Body of pancreas (tissue), 4 donors: Measurements from ENCODE around the gene ZCCHC2. TPM values are rescaled to one million over a fixed set of nuclear protein-coding genes. Genes with fewer than 3 reads are reported as not detected.

Source experiments
- ATAC-seq: fragments of 150-250 bp; one replicate; pipeline ENCODE4 v1.9.1; 2016
- DNase-seq, 4 donors: peaks; one replicate each; pipeline ENCODE4 v3.0.0-alpha.2; 2019
- H3K27ac ChIP-seq, 4 donors: fragments of 200-600 bp; sonication (generic); 1 replicate in 3 of 4; 2 replicates in 1 of 4; pipeline versions ENCODE4 v1.5.1 to v1.6.1; 2016 to 2019; ENCODE audit warnings: mild to moderate bottlenecking in 1 of 4, mixed read lengths in 1 of 4, moderate library complexity in 1 of 4
- H3K27me3 ChIP-seq, 2 donors: fragments of 200-600 bp; sonication (generic); one replicate each; pipeline ENCODE4 v1.6.0; 2016; ENCODE audit warnings: mild to moderate bottlenecking in 1 of 2
- H3K36me3 ChIP-seq, 2 donors: fragments of 200-600 bp; sonication (generic); replicated peaks in 1 of 2; 2 replicates each; pipeline ENCODE4 v1.5.1; 2016; ENCODE audit warnings: low read depth in 2 of 2; ENCODE audit not compliant: insufficient read depth in 1 of 2
- H3K4me1 ChIP-seq: fragments of 200-600 bp; sonication (generic); one replicate; pipeline ENCODE4 v1.6.0; 2016
- H3K4me3 ChIP-seq, 2 donors: fragments of 200-600 bp; sonication (generic); 1 replicate in 1 of 2; 2 replicates in 1 of 2; pipeline ENCODE4 v1.5.1; 2016 to 2019
- H3K9me3 ChIP-seq, 3 donors: fragments of 200-600 bp; sonication (generic); 1 replicate in 2 of 3; 2 replicates in 1 of 3; pipeline ENCODE4 v1.5.1; 2016
- CTCF ChIP-seq, 7 experiments: fragments of 450-650 bp in 4 of 7; fragments of 200-600 bp in 3 of 7; sonication (generic) in 3 of 7; IDR thresholded peaks; one replicate each; pipeline ENCODE4 v1.5.1; 2016 to 2019; ENCODE audit warnings: antibody characterized with exemption in 7 of 7
- POLR2A ChIP-seq, 3 donors: fragments of 450-650 bp; IDR thresholded peaks; one replicate each; pipeline ENCODE4 v1.6.1; 2016; ENCODE audit warnings: antibody characterized with exemption in 3 of 3, mild to moderate bottlenecking in 2 of 3
- WGBS, 2 donors: methylation state at CpG; one replicate each; pipeline ENCODE4 v1.1.5; 2017; 5-methylcytosine and 5-hydroxymethylcytosine counted together
- intact Hi-C: fragments of 100-400 bp; cut with DNase I; formaldehyde crosslinking; loops from one replicate; pipeline ENCODE4 v1.15.1; 2023
- total RNA-seq, 2 donors: library from RNA; depleted of rRNA; stranded (reverse); fragments of >200 nt; gene quantifications; one replicate each; pipeline ENCODE4 v1.1.0, GENCODE V29; 2016

ZCCHC2 gene
- total RNA-seq: 10 to 100 TPM; 10.4 to 14.2 TPM

DNA sequence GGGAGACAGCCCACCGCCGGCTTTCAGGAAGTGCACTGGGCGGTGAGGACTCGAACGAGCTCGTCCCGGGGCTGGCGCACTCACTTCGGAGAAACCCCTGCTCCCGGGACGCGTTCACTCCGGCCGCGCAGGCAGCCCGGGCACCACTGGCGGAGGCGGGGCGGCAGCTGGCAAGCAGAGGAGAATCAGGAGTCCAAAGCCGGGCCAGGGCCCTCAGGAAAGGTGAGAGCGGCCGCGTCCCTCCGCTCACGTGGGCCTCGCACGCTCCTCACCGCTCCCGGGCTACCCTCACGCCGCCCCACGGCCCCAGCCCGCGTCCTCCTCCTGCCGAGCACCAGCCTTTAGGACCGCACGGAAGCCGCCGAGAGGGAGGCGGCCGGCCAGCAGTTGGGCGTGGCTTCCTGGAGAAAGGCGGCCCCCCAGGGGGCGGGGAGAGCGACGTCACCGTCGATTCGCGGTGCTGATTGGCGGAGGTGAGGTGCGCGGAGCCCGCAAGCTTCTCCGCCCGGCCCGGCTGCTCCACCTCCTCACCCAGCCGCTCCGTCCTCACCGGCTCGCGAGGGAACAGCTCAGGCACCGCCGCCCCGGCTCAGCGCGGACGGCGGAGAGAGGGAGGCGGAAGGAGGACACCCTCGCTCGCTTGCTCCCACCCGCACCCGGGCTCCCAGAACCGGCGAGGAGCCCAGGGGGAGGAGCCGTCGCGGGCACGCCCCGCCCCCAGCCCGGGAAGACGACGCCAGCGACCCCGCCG is at the start of gene ZCCHC2:
Gene ZCCHC2 (plus strand): TSS at position 522 of the 751 bp plus-strand sequence. CDS start 400 bp downstream, outside the sequence.
- Histone ChIP-seq H3K4me1 (peaks cover 23% of the 10 kb centered on the region), H3K36me3 (no peaks in the 10 kb centered on the region), H3K27ac (peak within 1 kb of the TSS; percentile 90 to 99 (median 98)), H3K4me3 (peak within 1 kb of the TSS; percentile 52 to 89), H3K9me3 (no peaks in the 10 kb centered on the region), H3K27me3 (no peaks in the 10 kb centered on the region)
- WGBS, 2 donors: 0% methylated on average over 5 to 68 of the region's 87 CpGs
- TF ChIP-seq CTCF (IDR thresholded peaks at IDR 0.05): peak in 1 of 7 experiments; percentile 15
- peak; percentile 87 to 88 (median 87) for TF ChIP-seq POLR2A (IDR thresholded peaks at IDR 0.05)
- intact Hi-C loops: no loop called here
- peak; percentile 97 to 99 (median 97) for DNase-seq
- ATAC-seq: peak; percentile 83

DNA sequence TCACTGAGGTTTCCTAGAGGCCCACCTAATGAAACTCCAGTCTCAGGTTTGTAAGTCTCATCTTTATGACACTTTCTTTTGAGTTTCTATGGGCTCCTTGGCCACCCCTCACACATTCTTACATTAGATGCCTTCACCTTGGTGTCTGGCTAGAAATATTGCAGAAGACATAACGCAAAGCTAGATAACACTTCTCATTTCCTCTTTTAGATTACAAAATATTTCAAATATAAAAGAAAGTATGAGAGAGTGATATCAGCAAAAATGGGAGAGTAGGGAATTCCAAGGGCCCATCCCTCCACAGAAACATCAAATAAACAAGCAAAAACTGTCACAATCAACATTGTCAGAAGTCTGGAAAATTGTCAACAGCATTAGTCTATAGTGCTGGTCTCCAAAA is 43.3 kb upstream of the ZCCHC2 start:
- H3K27ac ChIP-seq: no peak overlapping the region
- no peaks in the 10 kb centered on the region for H3K36me3 ChIP-seq
- H3K27me3 ChIP-seq: no peaks in the 10 kb centered on the region
- no peaks in the 10 kb centered on the region for H3K9me3 ChIP-seq
- no peak for TF ChIP-seq POLR2A (IDR thresholded peaks at IDR 0.05)
- no peak for TF ChIP-seq CTCF (IDR thresholded peaks at IDR 0.05)
- WGBS, 2 donors: 75 to 97% methylated on average over 1 of the region's 1 CpG
- intact Hi-C loops: no loop called here
- H3K4me1 ChIP-seq: no peaks in the 10 kb centered on the region
- DNase-seq: no peak
- no peak overlapping the region for H3K4me3 ChIP-seq
- ATAC-seq: no peak

GRCh38 chr18:62480927-62481326 is 41.9 kb upstream of the ZCCHC2 start:
- TF ChIP-seq POLR2A (IDR thresholded peaks at IDR 0.05): no peak
- TF ChIP-seq CTCF (IDR thresholded peaks at IDR 0.05): no peak
- no peaks in the 10 kb centered on the region for H3K27me3 ChIP-seq
- DNase-seq (no peak), ATAC-seq (no peak)
- intact Hi-C loops: no loop called here
- H3K4me1 ChIP-seq: no peaks in the 10 kb centered on the region
- H3K9me3 ChIP-seq: no peaks in the 10 kb centered on the region
- no peak overlapping the region for H3K4me3 ChIP-seq
- H3K27ac ChIP-seq: no peak overlapping the region
- no peaks in the 10 kb centered on the region for H3K36me3 ChIP-seq

GRCh38 chr18:62484941-62485340 is 37.9 kb upstream of the ZCCHC2 start:
- 74% methylated on average over 8 of the region's 8 CpGs for WGBS, 2 donors
- DNase-seq: no peak
- Histone ChIP-seq H3K4me1 (peaks cover 7% of the 10 kb centered on the region), H3K27ac (no peak overlapping the region), H3K27me3 (no peaks in the 10 kb centered on the region), H3K9me3 (no peaks in the 10 kb centered on the region), H3K4me3 (no peak overlapping the region), H3K36me3 (no peaks in the 10 kb centered on the region)
- TF ChIP-seq POLR2A (IDR thresholded peaks at IDR 0.05) (no peak), CTCF (IDR thresholded peaks at IDR 0.05) (no peak)
- intact Hi-C loops: no loop called here
- no peak for ATAC-seq

- intact Hi-C loops: no loop called here
- H3K36me3 ChIP-seq: no peaks in the 10 kb centered on the region
- DNase-seq (no peak), ATAC-seq (no peak)
- H3K27ac ChIP-seq: no peak overlapping the region
- no peaks in the 10 kb centered on the region for H3K9me3 ChIP-seq
- H3K4me3 ChIP-seq: no peak overlapping the region
- WGBS, 2 donors: 64 to 69% methylated on average over 9 of the region's 9 CpGs
- no peak for TF ChIP-seq POLR2A (IDR thresholded peaks at IDR 0.05)
- no peak for TF ChIP-seq CTCF (IDR thresholded peaks at IDR 0.05)
- H3K4me1 ChIP-seq: peaks cover 7% of the 10 kb centered on the region
- H3K27me3 ChIP-seq: no peaks in the 10 kb centered on the region
These were observed 37.1 kb upstream of the ZCCHC2 start for GRCh38 chr18:62485684-62486083.
